B cell (primary cell): ENCODE results near the gene ZNF516. TPM values are rescaled to one million over a fixed set of nuclear protein-coding genes. Genes with fewer than 3 reads are reported as not detected.

ENCODE experiments used
- ATAC-seq: fragments of 200-7000 bp; cut with Tn5 transposase; one replicate; pipeline ENCODE4 v1.10.0; 2021; ENCODE audit warnings: low read depth, mild to moderate bottlenecking, moderate number of reproducible peaks, moderate library complexity
- CTCF ChIA-PET: fragments of 350-600 bp; sonication (Branson Sonifier 250); formaldehyde crosslinking; loops from one replicate; lab custom pipeline; 2021; ENCODE audit warnings: antibody characterized with exemption, inconsistent platforms; lab: Charles Lee
- POLR2A ChIA-PET: fragments of 350-600 bp; sonication (Branson Sonifier 250); formaldehyde crosslinking; loops from one replicate; lab custom pipeline; 2021; ENCODE audit warnings: antibody characterized with exemption; lab: Charles Lee
- DNase-seq: peaks from one replicate; pipeline ENCODE4 v3.0.0; 2013
- H2AFZ ChIP-seq: 2 replicates; pipeline ENCODE4 v1.6.1; 2012; ENCODE audit warnings: mild to moderate bottlenecking, low read depth, low read length; ENCODE audit not compliant: insufficient read depth, poor library complexity, severe bottlenecking
- H3K27ac ChIP-seq, 2 donors: 1 replicate in 1 of 2; 2 replicates in 1 of 2; pipeline ENCODE4 v1.5.1; 2012 to 2013; ENCODE audit warnings: low read length in 2 of 2, mild to moderate bottlenecking in 2 of 2, moderate library complexity in 1 of 2
- H3K27me3 ChIP-seq, 4 experiments: fragments of 200-600 bp in 1 of 4; sonication (generic) in 1 of 4; replicated peaks in 1 of 4; 1 replicate in 2 of 4; 2 replicates in 2 of 4; pipeline versions ENCODE4 v1.6.1 to v1.7.0; 2013 to 2016; ENCODE audit warnings: low read length in 3 of 4, mild to moderate bottlenecking in 2 of 4, mixed read lengths in 1 of 4, moderate library complexity in 1 of 4; ENCODE audit not compliant: insufficient read depth in 4 of 4, control insufficient read depth in 3 of 4; ENCODE audit errors: control extremely low read depth in 1 of 4
- H3K36me3 ChIP-seq, 2 experiments: replicated peaks in 1 of 2; 1 replicate in 1 of 2; 2 replicates in 1 of 2; pipeline versions ENCODE4 v1.6.1 to v1.7.1; 2013; ENCODE audit warnings: low read length in 1 of 2; ENCODE audit not compliant: insufficient read depth in 2 of 2, control insufficient read depth in 1 of 2; ENCODE audit errors: control extremely low read depth in 1 of 2, extremely low read depth in 1 of 2
- H3K4me1 ChIP-seq, 2 donors: fragments of 200-600 bp in 1 of 2; sonication (generic) in 1 of 2; 1 replicate in 1 of 2; 2 replicates in 1 of 2; pipeline versions ENCODE4 v1.5.1 to v1.6.1; 2013 to 2017; ENCODE audit warnings: low read length in 2 of 2; ENCODE audit not compliant: control insufficient read depth in 2 of 2, insufficient read depth in 2 of 2
- H3K4me2 ChIP-seq: replicated peaks from 2 replicates; pipeline ENCODE3; 2012; ENCODE audit warnings: mild to moderate bottlenecking, low read depth, low read length; ENCODE audit not compliant: poor library complexity, severe bottlenecking
- H3K4me3 ChIP-seq, 5 experiments: fragments of 200-600 bp in 1 of 5; sonication (generic) in 1 of 5; 1 replicate in 3 of 5; 2 replicates in 2 of 5; pipeline versions ENCODE4 v1.5.1 to v1.7.0; 2011 to 2016; ENCODE audit warnings: low read length in 4 of 5, mild to moderate bottlenecking in 4 of 5, low read depth in 2 of 5, control low read depth in 1 of 5, moderate library complexity in 1 of 5; ENCODE audit not compliant: insufficient read depth in 1 of 5; ENCODE audit errors: control extremely low read depth in 1 of 5, extremely low read depth in 1 of 5
- H3K79me2 ChIP-seq: fragments of 200-600 bp; sonication (generic); one replicate; pipeline ENCODE4 v1.6.0; 2016; ENCODE audit warnings: low read length; ENCODE audit not compliant: control insufficient read depth, insufficient read depth
- H3K9ac ChIP-seq: fragments of 200-600 bp; sonication (generic); 2 replicates; pipeline ENCODE4 v1.6.1; 2017; ENCODE audit warnings: mild to moderate bottlenecking, low read length, moderate library complexity
- H3K9me3 ChIP-seq, 3 donors: one replicate each; pipeline versions ENCODE4 v1.6.1 to v1.7.1; 2013; ENCODE audit warnings: low read length in 2 of 3; ENCODE audit not compliant: control insufficient read depth in 2 of 3, insufficient read depth in 1 of 3; ENCODE audit errors: control extremely low read depth in 1 of 3
- H4K20me1 ChIP-seq: 2 replicates; pipeline ENCODE4 v1.6.0; 2012; ENCODE audit warnings: mild to moderate bottlenecking, low read length; ENCODE audit not compliant: insufficient read depth, control insufficient read depth, poor library complexity, severe bottlenecking
- H3K27ac Mint-ChIP-seq: one replicate; pipeline ENCODE4 v1.8.0; 2021; ENCODE audit warnings: mixed read lengths
- H3K27me3 Mint-ChIP-seq: one replicate; pipeline ENCODE4 v1.8.0; 2021; ENCODE audit warnings: mixed read lengths
- H3K4me1 Mint-ChIP-seq: one replicate; pipeline ENCODE4 v1.8.0; 2021; ENCODE audit warnings: mixed read lengths
- H3K4me3 Mint-ChIP-seq: one replicate; pipeline ENCODE4 v1.8.0; 2021; ENCODE audit warnings: mixed read lengths
- H3K9me3 Mint-ChIP-seq: one replicate; pipeline ENCODE4 v1.8.0; 2022; ENCODE audit warnings: mixed read lengths; ENCODE audit not compliant: insufficient read depth
- CTCF ChIP-seq: fragments of 200-600 bp; IDR thresholded peaks from one replicate; pipeline ENCODE4 v1.8.0; 2022; ENCODE audit warnings: antibody characterized with exemption, mild to moderate bottlenecking
- EZH2 ChIP-seq: IDR thresholded peaks from 2 replicates; pipeline ENCODE4 v1.6.1; 2012; ENCODE audit warnings: borderline replicate concordance, low read depth, mild to moderate bottlenecking, moderate library complexity, low read length; ENCODE audit not compliant: insufficient read depth, poor library complexity, severe bottlenecking
- WGBS: methylation state at CpG from one replicate; pipeline ENCODE4 v1.1.5; 2013; ENCODE audit warnings: missing lambda C conversion rate; ENCODE audit not compliant: insufficient coverage; 5-methylcytosine and 5-hydroxymethylcytosine counted together
- intact Hi-C: fragments of 100-400 bp; cut with micrococcal nuclease; formaldehyde crosslinking; loops from one replicate; pipeline ENCODE4 v1.10.0; 2022
- polyA plus RNA-seq: library from polyadenylated mRNA; depleted of rRNA; stranded (reverse); fragments of >200 nt; gene quantifications from 2 replicates; pipeline ENCODE4 v1.2.3, GENCODE V29; 2012
- total RNA-seq, 2 donors: library from RNA; stranded (reverse); fragments of 120-200 nt in 1 of 2; gene quantifications; 1 replicate in 1 of 2; 2 replicates in 1 of 2; pipeline versions ENCODE4 v1.2.3 to v1.2.4, GENCODE V29; 2013 to 2022

ZNF516 gene
- total and polyA plus RNA-seq, 2 donors (not counting 1 experiment from before 2014, with no cell fraction given) = 6.7 to 27.1 TPM

- Histone ChIP-seq H3K27ac (no peak overlapping the region), H2AFZ (no peak overlapping the region), H3K79me2 (peaks cover 15% of the 10 kb centered on the region), H3K4me1 (peaks cover 6% of the 10 kb centered on the region in 2 donors), H3K27me3 (no peaks in the 10 kb centered on the region), H4K20me1 (peaks cover 16% of the 10 kb centered on the region), H3K36me3 (peaks cover 0 to 6% of the 10 kb centered on the region in 2 experiments), H3K9me3 (peaks cover 0 to 3% (median 0%) of the 10 kb centered on the region in 3 donors), H3K4me2 (no peak overlapping the region), H3K9ac (no peak overlapping the region), H3K4me3 (no peak overlapping the region)
- Mint-ChIP-seq H3K9me3 (no peaks in the 10 kb centered on the region), H3K27ac (no peak overlapping the region), H3K4me3 (no peak overlapping the region), H3K4me1 (peaks cover 10% of the 10 kb centered on the region), H3K27me3 (no peaks in the 10 kb centered on the region)
- no peak for DNase-seq
- POLR2A ChIA-PET = no interaction called here
- ATAC-seq = no peak
- CTCF ChIA-PET = interaction anchor here (0.7 kb wide), 1 partner anchor 10 kb away, joined by 3 read pairs; no protein-coding TSS in a partner anchor
- 96% methylated on average over 17 of the region's 19 CpGs for WGBS
- intact Hi-C loops = no loop called here
- TF ChIP-seq CTCF = no peak
- no peak for TF ChIP-seq EZH2
These were observed 114.8 kb downstream of the ZNF516 start for GRCh38 chr18:76380127-76380729.
